ENCODE results near the gene SRSF1.

SRSF1 gene

GRCh38 chr17:57966875-57967274, 40.2 kb downstream of the SRSF1 start:
- TF ChIP-seq TAF1 (IDR thresholded peaks at IDR 0.05; ENCODE audit: borderline replicate concordance, insufficient read depth, low read length): no peak
- no peak for TF ChIP-seq REST (IDR thresholded peaks at IDR 0.05; ENCODE audit: insufficient read depth in 1 of 2, low read depth in 2 of 2, low read length in 2 of 2)

- TF ChIP-seq POLR2AphosphoS5 (IDR thresholded peaks at IDR 0.05; ENCODE audit: low read depth, low read length) (no peak), SIN3A (IDR thresholded peaks at IDR 0.05; ENCODE audit: borderline replicate concordance, insufficient read depth, low read length) (no peak), FOXP2 (optimal IDR thresholded peaks at IDR 0.05; ENCODE audit: borderline replicate concordance, extremely low read depth, extremely low read length, insufficient read depth) (no peak), REST (IDR thresholded peaks at IDR 0.05; ENCODE audit: insufficient read depth in 1 of 2, low read depth in 2 of 2, low read length in 2 of 2) (no peak), TAF1 (IDR thresholded peaks at IDR 0.05; ENCODE audit: borderline replicate concordance, insufficient read depth, low read length) (no peak)
These were observed 40.8 kb downstream of the SRSF1 start for GRCh38 chr17:57966246-57966645.

GRCh38 chr17:57965521-57966160, 41.4 kb downstream of the SRSF1 start:
- no peak for TF ChIP-seq TAF1 (IDR thresholded peaks at IDR 0.05; ENCODE audit: borderline replicate concordance, insufficient read depth, low read length)
- TF ChIP-seq POLR2AphosphoS5 (IDR thresholded peaks at IDR 0.05; ENCODE audit: low read depth, low read length): no peak
- TF ChIP-seq SIN3A (IDR thresholded peaks at IDR 0.05; ENCODE audit: borderline replicate concordance, insufficient read depth, low read length): no peak
- TF ChIP-seq FOXP2 (optimal IDR thresholded peaks at IDR 0.05; ENCODE audit: borderline replicate concordance, extremely low read depth, extremely low read length, insufficient read depth): no peak
- no peak for TF ChIP-seq REST (IDR thresholded peaks at IDR 0.05; ENCODE audit: insufficient read depth in 1 of 2, low read depth in 2 of 2, low read length in 2 of 2)

- no peak for TF ChIP-seq POLR2AphosphoS5 (IDR thresholded peaks at IDR 0.05; ENCODE audit: low read depth, low read length)
- no peak for TF ChIP-seq TAF1 (IDR thresholded peaks at IDR 0.05; ENCODE audit: borderline replicate concordance, insufficient read depth, low read length)
- no peak for TF ChIP-seq FOXP2 (optimal IDR thresholded peaks at IDR 0.05; ENCODE audit: borderline replicate concordance, extremely low read depth, extremely low read length, insufficient read depth)
- no peak for TF ChIP-seq SIN3A (IDR thresholded peaks at IDR 0.05; ENCODE audit: borderline replicate concordance, insufficient read depth, low read length)
- no peak for TF ChIP-seq REST (IDR thresholded peaks at IDR 0.05; ENCODE audit: insufficient read depth in 1 of 2, low read depth in 2 of 2, low read length in 2 of 2)
These were observed 43.9 kb downstream of the SRSF1 start for GRCh38 chr17:57963149-57963511.

Measured in PFSK-1 (cell line).